Activated naive CD4-positive, alpha-beta T cell treated with Interleukin-2 at 50 U/mL for 16 hours (primary cell): ENCODE measurements around the gene CPLANE2.

Source experiments
- DNase-seq: peaks from one replicate; pipeline ENCODE4 v3.0.0-alpha.2; 2020

The CPLANE2 gene

DNA sequence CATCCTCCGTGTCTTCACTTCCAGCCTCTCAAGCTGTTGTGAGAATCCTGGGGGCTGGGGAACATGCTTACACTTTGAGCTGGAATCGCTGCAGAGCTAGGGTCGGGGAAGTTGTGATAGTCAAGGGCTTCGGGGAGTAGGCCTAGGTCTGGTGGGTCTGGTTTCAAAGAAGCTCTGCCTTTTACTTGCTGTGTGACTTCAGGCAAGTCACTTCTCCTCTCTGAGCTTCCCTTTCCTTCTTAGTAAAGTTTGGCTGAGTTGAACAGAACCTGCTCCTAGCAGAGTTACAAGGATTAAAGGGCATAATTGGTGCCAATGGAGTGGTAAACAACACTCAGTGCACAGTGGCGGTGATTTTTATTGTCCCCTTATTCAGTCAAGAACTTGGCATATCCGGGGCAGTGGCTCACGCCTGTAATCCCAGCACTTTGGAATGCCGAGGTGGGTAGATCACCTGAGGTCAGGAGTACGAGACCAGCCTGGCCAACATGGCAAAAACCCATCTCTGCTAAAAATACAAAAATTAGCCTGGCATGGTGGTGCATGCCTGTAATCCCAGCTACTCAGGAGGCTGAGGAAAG is 50.2 kb downstream of the CPLANE2 start:
- DNase-seq = no peak

DNA sequence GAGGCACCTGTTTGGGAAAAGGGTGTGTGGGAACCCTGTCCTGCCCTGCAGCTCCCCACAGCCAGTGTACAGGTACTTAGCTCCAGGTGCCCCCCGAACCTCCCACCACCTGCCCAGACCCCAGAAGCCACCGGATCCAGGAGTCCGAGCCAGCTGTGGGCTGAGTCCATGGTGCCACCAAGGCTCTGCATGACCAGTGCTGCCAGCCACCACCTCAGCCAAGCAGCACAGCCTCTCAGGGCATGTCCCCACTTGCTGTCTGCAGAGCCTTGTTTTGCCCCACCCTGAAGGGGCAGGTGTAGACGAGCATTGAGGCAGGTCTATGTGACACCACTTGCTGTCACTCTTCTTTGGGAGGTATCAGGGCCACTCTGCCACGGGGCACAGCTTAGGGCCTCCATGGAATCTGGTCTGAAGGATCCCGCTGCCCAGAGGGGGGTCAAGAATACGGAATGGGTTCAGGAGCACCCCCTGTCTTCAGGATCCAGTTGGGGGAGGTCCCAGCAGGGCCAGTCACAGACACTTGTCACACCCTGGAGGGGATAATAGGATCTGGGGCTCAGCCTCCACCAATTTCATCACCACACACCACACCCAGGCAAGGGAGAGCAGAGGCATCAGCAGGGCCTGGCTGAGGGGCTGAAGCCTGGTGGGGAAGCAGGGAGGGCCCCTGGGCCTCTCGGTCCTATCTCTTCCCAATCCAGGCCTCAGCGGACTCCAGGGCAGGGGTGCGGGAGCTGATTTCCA is 52.3 kb downstream of the CPLANE2 start:
- DNase-seq = no peak

DNA sequence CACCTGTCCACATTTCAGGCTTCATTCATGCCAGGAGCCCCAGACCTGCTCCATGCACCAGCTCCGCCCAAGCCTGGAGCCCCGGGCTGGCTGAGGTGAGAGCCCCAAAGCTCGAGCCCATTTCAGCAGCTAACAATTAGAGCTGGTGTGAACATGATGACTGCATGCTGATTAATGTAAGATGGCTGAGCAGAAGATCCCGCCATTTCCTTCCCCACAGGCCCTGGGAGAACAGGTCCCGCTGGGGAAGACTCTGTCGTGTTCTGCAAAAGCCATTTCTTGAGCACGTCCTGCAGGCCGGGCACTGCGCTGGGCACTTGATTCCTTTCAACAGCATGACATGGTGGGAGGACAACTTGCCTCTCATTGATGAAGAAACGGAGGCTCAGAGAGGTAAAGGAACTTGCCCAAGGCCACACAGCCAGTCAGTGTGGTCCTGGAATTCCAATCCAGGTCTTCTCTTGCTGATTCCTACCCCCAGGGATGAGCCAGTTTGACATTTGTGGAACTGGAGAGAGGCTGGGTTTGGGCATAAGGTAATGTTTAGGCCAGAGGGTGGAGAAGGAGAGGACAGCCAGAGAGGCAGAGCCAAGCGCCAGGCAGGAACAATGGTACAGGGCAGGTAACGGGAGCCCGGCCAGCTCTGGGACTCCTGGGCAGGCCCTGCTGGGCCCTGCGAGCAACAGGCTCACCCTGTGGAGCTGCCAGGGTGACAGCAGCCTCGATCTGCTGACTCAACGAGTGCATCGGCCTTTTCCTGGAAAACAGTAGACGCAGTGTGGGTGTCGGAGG is 53.0 kb downstream of the CPLANE2 start:
- DNase-seq = no peak

DNA sequence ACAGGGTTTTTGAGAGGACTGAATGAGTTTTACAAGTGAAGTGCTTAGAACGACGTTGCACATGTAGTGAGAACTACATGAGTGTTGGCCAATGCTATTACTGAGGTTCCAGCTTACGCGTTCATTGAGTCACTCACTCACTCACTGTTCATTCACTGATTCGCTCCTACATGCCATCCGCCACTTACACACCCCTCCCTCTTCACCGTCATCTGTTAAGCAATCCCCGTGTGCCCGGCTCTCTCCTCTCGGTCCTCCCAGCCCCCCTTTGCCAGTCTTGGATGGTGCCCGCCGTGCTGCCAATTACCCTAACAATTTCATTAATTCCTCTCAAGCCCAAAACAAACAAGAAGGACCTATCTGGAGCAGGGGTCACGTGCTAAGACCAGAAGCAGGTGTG is 53.8 kb downstream of the CPLANE2 start:
- DNase-seq = no peak

DNA sequence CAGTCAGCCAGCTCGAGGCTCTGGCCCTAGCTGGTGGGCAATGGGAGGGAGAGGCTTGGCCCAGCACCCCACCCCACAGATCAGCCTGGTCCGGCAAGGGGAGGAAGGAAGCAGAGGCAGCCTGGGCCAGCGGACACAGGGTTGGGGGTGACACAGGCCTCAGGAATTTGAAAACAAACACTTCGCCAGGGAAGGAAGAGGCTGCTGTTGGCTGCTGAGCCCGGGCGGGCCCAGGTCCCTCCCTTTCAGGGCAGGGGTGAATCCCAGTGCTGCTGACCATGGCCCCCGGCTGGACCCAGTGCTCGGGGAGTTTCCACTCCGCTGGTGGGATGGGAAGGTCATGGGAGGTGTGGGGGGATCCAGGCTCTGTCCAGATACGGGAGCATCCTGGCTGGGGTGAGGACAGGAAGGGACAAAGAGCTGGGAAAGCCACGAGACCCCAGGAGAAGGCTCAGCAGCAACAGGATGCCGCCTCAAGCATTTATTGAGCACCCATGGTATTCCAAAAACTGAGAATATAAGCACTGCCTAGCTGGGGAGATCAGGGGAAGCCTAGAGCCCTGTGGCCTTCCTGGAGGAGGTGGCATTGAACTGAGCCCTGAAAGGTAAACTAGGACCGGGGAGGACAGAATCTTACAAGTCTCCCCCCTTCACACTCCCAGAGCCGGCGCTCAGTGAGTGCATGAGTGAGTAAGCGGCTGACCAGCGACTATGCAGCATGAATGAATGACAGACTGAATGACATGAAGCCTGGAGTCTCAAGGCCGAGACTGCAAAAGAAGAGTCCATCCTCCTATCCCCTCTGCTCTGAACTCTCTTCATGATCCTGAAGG is 54.9 kb downstream of the CPLANE2 start:
- DNase-seq = no peak
